Keratinocyte (primary cell): Measurements from ENCODE around the gene SORL1.

Experiments
- CTCF ChIP-seq, 3 experiments: IDR thresholded peaks in 1 of 3; conservative IDR thresholded peaks in 1 of 3; optimal IDR thresholded peaks in 1 of 3; 2 replicates in 2 of 3; 3 replicates in 1 of 3; pipeline versions ENCODE3 to v1.5.1; 2011; ENCODE audit warnings: low read length in 3 of 3, mild to moderate bottlenecking in 3 of 3, moderate library complexity in 2 of 3, control low read depth in 1 of 3, inconsistent platforms in 1 of 3; ENCODE audit not compliant: insufficient read depth in 2 of 3; ENCODE audit errors: extremely low read depth in 1 of 3
- EZH2 ChIP-seq: IDR thresholded peaks from one replicate; pipeline ENCODE4 v1.6.1; 2012; ENCODE audit warnings: inconsistent platforms, mild to moderate bottlenecking, low read length, moderate library complexity

- TF ChIP-seq CTCF (optimal IDR thresholded peaks at IDR 0.05 in 1 of 3, IDR thresholded peaks at IDR 0.05 in 1 of 3, conservative IDR thresholded peaks at IDR 0.05 in 1 of 3; ENCODE audit: extremely low read depth in 1 of 3, insufficient read depth in 2 of 3, low read length in 3 of 3) (no peak), EZH2 (no peak)
Measured at GRCh38 chr11:121540627-121541026, 88.5 kb downstream of the SORL1 start.
